ENCODE data around the gene DNAJC4. TPM values are rescaled to one million over a fixed set of nuclear protein-coding genes. Genes with fewer than 3 reads are reported as not detected.

DNAJC4 gene
- polyA plus RNA-seq, 1 donor (not counting 4 experiments of a cell fraction or from before 2014, with no cell fraction given) = 12.2 TPM

GRCh38 chr11:64219354-64219684 is 11.0 kb upstream of the DNAJC4 start:
- H3K79me2 ChIP-seq (ENCODE audit: control insufficient read depth, insufficient read depth, low read length) = no peaks in the 10 kb centered on the region
- no peak for TF ChIP-seq EZH2 (IDR thresholded peaks at IDR 0.05; ENCODE audit: low read length)
- TF ChIP-seq, protein P1, sequence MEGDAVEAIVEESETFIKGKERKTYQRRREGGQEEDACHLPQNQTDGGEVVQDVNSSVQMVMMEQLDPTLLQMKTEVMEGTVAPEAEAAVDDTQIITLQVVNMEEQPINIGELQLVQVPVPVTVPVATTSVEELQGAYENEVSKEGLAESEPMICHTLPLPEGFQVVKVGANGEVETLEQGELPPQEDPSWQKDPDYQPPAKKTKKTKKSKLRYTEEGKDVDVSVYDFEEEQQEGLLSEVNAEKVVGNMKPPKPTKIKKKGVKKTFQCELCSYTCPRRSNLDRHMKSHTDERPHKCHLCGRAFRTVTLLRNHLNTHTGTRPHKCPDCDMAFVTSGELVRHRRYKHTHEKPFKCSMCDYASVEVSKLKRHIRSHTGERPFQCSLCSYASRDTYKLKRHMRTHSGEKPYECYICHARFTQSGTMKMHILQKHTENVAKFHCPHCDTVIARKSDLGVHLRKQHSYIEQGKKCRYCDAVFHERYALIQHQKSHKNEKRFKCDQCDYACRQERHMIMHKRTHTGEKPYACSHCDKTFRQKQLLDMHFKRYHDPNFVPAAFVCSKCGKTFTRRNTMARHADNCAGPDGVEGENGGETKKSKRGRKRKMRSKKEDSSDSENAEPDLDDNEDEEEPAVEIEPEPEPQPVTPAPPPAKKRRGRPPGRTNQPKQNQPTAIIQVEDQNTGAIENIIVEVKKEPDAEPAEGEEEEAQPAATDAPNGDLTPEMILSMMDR (optimal IDR thresholded peaks at IDR 0.05 in 1 of 3, IDR thresholded peaks at IDR 0.05 in 1 of 3, conservative IDR thresholded peaks at IDR 0.05 in 1 of 3; ENCODE audit: extremely low read depth in 1 of 3, insufficient read depth in 2 of 3, low read length in 3 of 3) = no peak
- peaks cover 10% of the 10 kb centered on the region for H3K4me1 ChIP-seq (ENCODE audit: control insufficient read depth, extremely low read depth, insufficient read depth, low read length)
- H3K4me2 ChIP-seq (ENCODE audit: control insufficient read depth, extremely low read depth, insufficient read depth, low read depth, low read length) = no peak overlapping the region
- dilution Hi-C loops (cut with MboI; ENCODE audit: extremely low pct_ligation_motif_present, low sequenced_read_pairs) = no loop called here
- H3K9ac ChIP-seq (ENCODE audit: control insufficient read depth, extremely low read depth, insufficient read depth, low read length) = no peak overlapping the region
- H4K20me1 ChIP-seq (ENCODE audit: control insufficient read depth, extremely low read depth, insufficient read depth, low read length) = no peaks in the 10 kb centered on the region
- no peak overlapping the region for H3K27ac ChIP-seq (ENCODE audit: control insufficient read depth, insufficient read depth, low read length)
- no peak overlapping the region for H2AFZ ChIP-seq (ENCODE audit: control insufficient read depth, low read length)
- no peaks in the 10 kb centered on the region for H3K9me1 ChIP-seq (ENCODE audit: control insufficient read depth, extremely low read depth, insufficient read depth, low read length)
- no peak overlapping the region for H3K4me3 ChIP-seq (ENCODE audit: control insufficient read depth in 2 of 3, extremely low read depth in 1 of 3, insufficient read depth in 2 of 3, low read depth in 1 of 3, low read length in 3 of 3)
- H3K9me3 ChIP-seq (ENCODE audit: control insufficient read depth, low read depth, low read length) = no peaks in the 10 kb centered on the region
- DNase-seq (ENCODE audit: low read depth, low spot score) (no peak), FAIRE-seq (no peak)
- H3K36me3 ChIP-seq (ENCODE audit: control insufficient read depth in 2 of 2, extremely low read depth in 1 of 2, insufficient read depth in 2 of 2, low read length in 2 of 2) = peaks cover 2 to 6% of the 10 kb centered on the region in 2 experiments
- H3K27me3 ChIP-seq (ENCODE audit: control insufficient read depth, extremely low read depth, insufficient read depth, low read length) = no peaks in the 10 kb centered on the region

GRCh38 chr11:64219755-64220154 is 10.6 kb upstream of the DNAJC4 start:
- no peak overlapping the region for H3K4me3 ChIP-seq (ENCODE audit: control insufficient read depth in 2 of 3, extremely low read depth in 1 of 3, insufficient read depth in 2 of 3, low read depth in 1 of 3, low read length in 3 of 3)
- FAIRE-seq (no peak), DNase-seq (ENCODE audit: low read depth, low spot score) (no peak)
- H3K36me3 ChIP-seq (ENCODE audit: control insufficient read depth in 2 of 2, extremely low read depth in 1 of 2, insufficient read depth in 2 of 2, low read length in 2 of 2) = peaks cover 2 to 6% of the 10 kb centered on the region in 2 experiments
- no peaks in the 10 kb centered on the region for H3K9me1 ChIP-seq (ENCODE audit: control insufficient read depth, extremely low read depth, insufficient read depth, low read length)
- no peak overlapping the region for H3K9ac ChIP-seq (ENCODE audit: control insufficient read depth, extremely low read depth, insufficient read depth, low read length)
- H3K79me2 ChIP-seq (ENCODE audit: control insufficient read depth, insufficient read depth, low read length) = no peaks in the 10 kb centered on the region
- no peak overlapping the region for H3K4me2 ChIP-seq (ENCODE audit: control insufficient read depth, extremely low read depth, insufficient read depth, low read depth, low read length)
- H3K9me3 ChIP-seq (ENCODE audit: control insufficient read depth, low read depth, low read length) = no peaks in the 10 kb centered on the region
- peaks cover 10% of the 10 kb centered on the region for H3K4me1 ChIP-seq (ENCODE audit: control insufficient read depth, extremely low read depth, insufficient read depth, low read length)
- H3K27me3 ChIP-seq (ENCODE audit: control insufficient read depth, extremely low read depth, insufficient read depth, low read length) = no peaks in the 10 kb centered on the region
- dilution Hi-C loops (cut with MboI; ENCODE audit: extremely low pct_ligation_motif_present, low sequenced_read_pairs) = no loop called here
- no peak for TF ChIP-seq EZH2 (IDR thresholded peaks at IDR 0.05; ENCODE audit: low read length)
- TF ChIP-seq, protein P1 (optimal IDR thresholded peaks at IDR 0.05 in 1 of 3, IDR thresholded peaks at IDR 0.05 in 1 of 3, conservative IDR thresholded peaks at IDR 0.05 in 1 of 3; ENCODE audit: extremely low read depth in 1 of 3, insufficient read depth in 2 of 3, low read length in 3 of 3) = no peak
- no peaks in the 10 kb centered on the region for H4K20me1 ChIP-seq (ENCODE audit: control insufficient read depth, extremely low read depth, insufficient read depth, low read length)
- no peak overlapping the region for H3K27ac ChIP-seq (ENCODE audit: control insufficient read depth, insufficient read depth, low read length)
- H2AFZ ChIP-seq (ENCODE audit: control insufficient read depth, low read length) = no peak overlapping the region
